HG02981 (cell line): Measurements from ENCODE around the gene MCCD1.
"Not testable (repeated sequence)": the region's sequence is repeated elsewhere in the genome, so short reads cannot be mapped to it uniquely, and the experiment has no call there.

Experiments used
- ATAC-seq: cut with Tn5 transposase; IDR thresholded peaks from one replicate; pipeline ENCODE4 v1.9.1; 2021; ENCODE audit warnings: mild to moderate bottlenecking, moderate library complexity; ENCODE audit not compliant: unreplicated experiment

Gene MCCD1, protein sequence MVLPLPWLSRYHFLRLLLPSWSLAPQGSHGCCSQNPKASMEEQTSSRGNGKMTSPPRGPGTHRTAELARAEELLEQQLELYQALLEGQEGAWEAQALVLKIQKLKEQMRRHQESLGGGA

GRCh38 chr6:31528821-31529328 is at the start of gene MCCD1:
Gene MCCD1, plus strand, starts transcription at chr6:31528962. Its CDS starts 53 bp downstream, at chr6:31529015.
- no peak for ATAC-seq

GRCh38 chr6:31479151-31479932 is 49.4 kb upstream of the MCCD1 start:
- no peak for ATAC-seq

DNA sequence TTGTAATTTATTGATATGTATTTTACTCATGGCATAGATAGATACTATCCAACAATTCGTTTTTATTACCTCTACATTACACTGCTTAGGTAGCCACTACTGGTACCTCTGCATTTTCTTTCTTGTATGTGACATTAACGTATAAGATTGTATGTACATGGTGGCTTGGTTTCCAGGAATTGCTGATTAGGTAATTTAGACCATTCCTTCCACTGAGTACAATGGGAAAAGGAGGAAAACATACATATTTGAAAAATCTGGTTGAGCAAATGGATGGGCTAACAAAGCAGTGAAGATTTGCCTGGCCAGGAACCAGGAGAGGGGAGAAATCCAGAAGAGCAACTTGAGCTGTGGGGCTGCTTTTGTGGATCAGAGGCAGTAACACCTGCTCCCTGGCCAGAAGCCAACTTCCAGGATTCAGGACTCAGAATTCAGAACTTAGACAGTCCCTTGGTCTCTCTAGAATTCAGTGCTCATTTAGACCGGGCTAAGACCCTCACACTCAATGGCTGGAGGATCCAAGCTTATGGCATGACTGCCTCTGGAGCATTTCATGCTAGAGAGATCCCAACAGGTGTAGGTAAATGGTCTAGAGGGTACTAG is 48.7 kb upstream of the MCCD1 start:
- ATAC-seq: no peak

DNA sequence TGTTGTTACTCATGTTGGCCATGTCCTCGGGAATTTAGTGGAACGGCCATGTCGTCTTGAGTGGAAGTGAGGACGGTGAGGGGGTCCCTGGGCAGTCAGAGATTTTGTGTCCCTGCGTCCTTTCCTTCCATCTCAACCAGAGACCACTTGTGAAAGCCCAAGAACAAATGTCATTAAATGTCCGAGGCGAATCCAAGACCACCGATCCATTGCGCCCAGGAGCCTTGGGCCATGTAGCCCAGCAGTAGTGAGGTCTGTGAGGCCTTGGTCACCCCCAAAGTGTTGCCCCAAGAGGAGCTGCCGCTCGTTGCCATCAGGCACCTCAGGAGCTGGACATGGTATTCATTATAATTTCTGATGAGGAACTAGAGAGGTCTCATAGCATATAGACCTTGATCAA is 48.2 kb upstream of the MCCD1 start:
- no peak for ATAC-seq

GRCh38 chr6:31483392-31483791 is 45.4 kb upstream of the MCCD1 start:
- no peak for ATAC-seq

GRCh38 chr6:31485055-31485454 is 43.7 kb upstream of the MCCD1 start:
- no peak for ATAC-seq

- ATAC-seq: not testable (repeated sequence)
Measured at GRCh38 chr6:31486065-31486837, 42.5 kb upstream of the MCCD1 start.

GRCh38 chr6:31487674-31488073 is 41.1 kb upstream of the MCCD1 start:
- ATAC-seq: not testable (repeated sequence)

- no peak for ATAC-seq
Measured at GRCh38 chr6:31489086-31489485, 39.7 kb upstream of the MCCD1 start.

- no peak for ATAC-seq
Measured at GRCh38 chr6:31490115-31490873, 38.5 kb upstream of the MCCD1 start.

GRCh38 chr6:31493550-31493874 is 35.2 kb upstream of the MCCD1 start:
- ATAC-seq: not testable (repeated sequence)

GRCh38 chr6:31493875-31494694 is 34.7 kb upstream of the MCCD1 start:
- no peak for ATAC-seq

DNA sequence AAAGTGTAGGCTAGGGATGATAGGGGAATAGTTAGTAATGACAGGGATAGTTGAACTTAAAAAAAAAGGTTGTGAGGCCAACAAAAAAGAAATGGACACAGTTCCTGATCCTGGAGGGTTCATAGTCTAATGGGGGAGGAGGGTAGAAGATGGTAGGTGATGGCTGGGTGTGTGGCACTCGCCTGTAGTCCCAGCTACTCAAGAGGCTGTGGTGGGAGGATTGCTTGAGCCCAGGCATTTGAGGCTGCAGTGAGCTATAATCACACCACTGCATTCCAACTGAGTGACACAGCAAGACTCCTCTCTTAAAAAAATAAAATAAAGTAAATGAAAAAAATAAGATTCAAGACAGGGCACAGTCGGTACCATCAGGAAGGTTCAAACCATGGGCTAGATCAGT is 33.2 kb upstream of the MCCD1 start:
- no peak for ATAC-seq

DNA sequence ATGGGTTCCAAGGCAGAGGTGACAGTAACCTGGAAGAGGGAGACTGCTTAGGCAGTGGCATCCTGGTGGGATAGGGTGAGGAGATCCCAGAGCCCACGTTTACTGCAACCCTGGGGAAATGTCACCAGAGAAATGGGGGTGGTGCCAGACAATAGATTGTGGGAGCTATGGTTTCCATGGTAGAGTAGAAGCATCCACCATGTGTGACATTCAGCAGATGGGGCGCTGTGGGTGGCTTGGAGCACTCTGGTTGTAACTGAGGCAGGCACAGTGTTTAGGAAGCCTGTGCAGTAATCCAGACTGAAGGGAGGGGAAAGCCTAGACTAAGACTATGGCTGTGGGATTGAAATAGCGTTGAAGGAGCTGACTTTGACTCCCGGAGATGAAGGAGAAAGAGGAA is 31.9 kb upstream of the MCCD1 start:
- ATAC-seq: not testable (repeated sequence)

- ATAC-seq: peak; percentile 44
Measured at GRCh38 chr6:31497531-31498476, 31.0 kb upstream of the MCCD1 start, which contains the start of gene MICB. Gene MICB, plus strand, starts transcription at chr6:31498145. Its CDS starts 49 bp downstream, at chr6:31498194.

- ATAC-seq: no peak
Measured at GRCh38 chr6:31498748-31499147, 30.0 kb upstream of the MCCD1 start.

GRCh38 chr6:31499648-31500047 is 29.1 kb upstream of the MCCD1 start:
- not testable (repeated sequence) for ATAC-seq

GRCh38 chr6:31502586-31502985 is 26.2 kb upstream of the MCCD1 start:
- no peak for ATAC-seq

GRCh38 chr6:31509036-31509435 is 19.7 kb upstream of the MCCD1 start:
- not testable (repeated sequence) for ATAC-seq
